RWPE1 (cell line): Measurements from ENCODE around the gene OLIG2.

Experiments
- CTCF ChIA-PET: fragments of 350-600 bp; sonication (Branson Sonifier 250); formaldehyde crosslinking; extraction: SDS; loops from one replicate; lab custom pipeline; 2021; lab: Yijun Ruan, JAX
- POLR2A ChIA-PET: fragments of 400-600 bp; formaldehyde crosslinking; extraction: SDS; loops from one replicate; lab custom pipeline; 2020; ENCODE audit warnings: antibody characterized with exemption; ENCODE audit not compliant: low non-redundant PET; lab: Yijun Ruan, JAX
- DNase-seq: peaks from one replicate; pipeline ENCODE4 v3.0.0; 2012; ENCODE audit warnings: low spot score
- H3K27ac ChIP-seq: fragments of 450-650 bp; 2 replicates; pipeline ENCODE4 v1.5.1; 2017
- CTCF ChIP-seq: fragments of 450-650 bp; conservative IDR thresholded peaks from 2 replicates; pipeline ENCODE4 v1.5.1; 2017; ENCODE audit warnings: low read depth, mild to moderate bottlenecking

OLIG2 gene

GRCh38 chr21:33046455-33046854, 20.7 kb downstream of the OLIG2 start:
- no peak for DNase-seq
- ChIA-PET POLR2A (no interaction called here), CTCF (no interaction called here)
- TF ChIP-seq CTCF = no peak
- no peak overlapping the region for H3K27ac ChIP-seq

- no peak for TF ChIP-seq CTCF
- no peak overlapping the region for H3K27ac ChIP-seq
- POLR2A ChIA-PET = no interaction called here
Observed at GRCh38 chr21:33047231-33047630, 21.5 kb downstream of the OLIG2 start.

GRCh38 chr21:33051925-33052324, 26.2 kb downstream of the OLIG2 start:
- POLR2A ChIA-PET = no interaction called here
- DNase-seq = no peak
- H3K27ac ChIP-seq = no peak overlapping the region
- no peak for TF ChIP-seq CTCF
- CTCF ChIA-PET = no interaction called here

More at GRCh38 chr21:33047231-33047630, 21.5 kb downstream of the OLIG2 start:
- DNase-seq = peak; percentile 51
- CTCF ChIA-PET = no interaction called here

- ChIA-PET POLR2A (no interaction called here), CTCF (no interaction called here)
- no peak for TF ChIP-seq CTCF
- H3K27ac ChIP-seq = no peak overlapping the region
- DNase-seq = no peak
Observed at GRCh38 chr21:33053951-33054350, 28.2 kb downstream of the OLIG2 start.

GRCh38 chr21:33055991-33056390, 30.3 kb downstream of the OLIG2 start:
- DNase-seq = no peak
- ChIA-PET POLR2A (no interaction called here), CTCF (no interaction called here)
- H3K27ac ChIP-seq = no peak overlapping the region
- TF ChIP-seq CTCF = no peak

GRCh38 chr21:33057385-33057940, 31.7 kb downstream of the OLIG2 start:
- no peak for DNase-seq
- ChIA-PET CTCF (no interaction called here), POLR2A (no interaction called here)
- H3K27ac ChIP-seq = no peak overlapping the region
- no peak for TF ChIP-seq CTCF

GRCh38 chr21:33058527-33058926, 32.8 kb downstream of the OLIG2 start:
- H3K27ac ChIP-seq = no peak overlapping the region
- CTCF ChIA-PET = no interaction called here
- POLR2A ChIA-PET = no interaction called here
- no peak for TF ChIP-seq CTCF
- no peak for DNase-seq
